Osteocyte (in vitro differentiated cells): ENCODE results near the gene MDFIC2. TPM values are rescaled to one million over a fixed set of nuclear protein-coding genes. Genes with fewer than 3 reads are reported as not detected.

Source experiments
- DNase-seq: peaks from one replicate; pipeline ENCODE4 v3.0.0; 2021; ENCODE audit warnings: mixed read lengths; ENCODE audit not compliant: unreplicated experiment; ENCODE audit errors: extremely low spot score
- H3K27ac Mint-ChIP-seq: one replicate; pipeline ENCODE4 v1.8.0; 2021; ENCODE audit warnings: mild to moderate bottlenecking, mixed read lengths; ENCODE audit not compliant: unreplicated experiment
- H3K27me3 Mint-ChIP-seq: one replicate; pipeline ENCODE4 v1.8.0; 2021; ENCODE audit warnings: mixed read lengths; ENCODE audit not compliant: unreplicated experiment
- H3K36me3 Mint-ChIP-seq: one replicate; pipeline ENCODE4 v1.8.0; 2021; ENCODE audit warnings: mixed read lengths; ENCODE audit not compliant: unreplicated experiment
- H3K4me1 Mint-ChIP-seq: one replicate; pipeline ENCODE4 v1.8.0; 2021; ENCODE audit warnings: mixed read lengths; ENCODE audit not compliant: unreplicated experiment
- H3K4me3 Mint-ChIP-seq: one replicate; pipeline ENCODE4 v1.8.0; 2021; ENCODE audit warnings: mild to moderate bottlenecking, moderate library complexity, mixed read lengths; ENCODE audit not compliant: unreplicated experiment
- H3K9me3 Mint-ChIP-seq: one replicate; pipeline ENCODE4 v1.8.0; 2021; ENCODE audit warnings: mixed read lengths; ENCODE audit not compliant: unreplicated experiment
- CTCF ChIP-seq: fragments of 200-600 bp; sonication (generic); IDR thresholded peaks from 2 replicates; pipeline ENCODE4 v1.5.0; 2021; ENCODE audit warnings: antibody characterized with exemption, mild to moderate bottlenecking, moderate library complexity
- long read RNA-seq: library from polyadenylated mRNA; unstranded; transcript quantifications from one replicate; pipeline ENCODE4 v2.0.0, GENCODE V29; 2021
- total RNA-seq: library from RNA; stranded (reverse); gene quantifications from 2 replicates; pipeline ENCODE4 v1.2.1, GENCODE V29; 2021

MDFIC2 gene
- total RNA-seq: not detected in 2 replicates
- long read RNA-seq: 0 reads

GRCh38 chr3:70312336-70312735 is at the start of gene MDFIC2:
TSS of gene MDFIC2 (minus strand) at chr3:70312638. CDS start at chr3:70311973, 665 bp downstream.
- Mint-ChIP-seq H3K27me3 (no peaks in the 10 kb centered on the region), H3K36me3 (no peaks in the 10 kb centered on the region), H3K9me3 (no peaks in the 10 kb centered on the region), H3K4me3 (no peak within 1 kb of the TSS), H3K27ac (no peak within 1 kb of the TSS), H3K4me1 (peaks cover 12% of the 10 kb centered on the region)
- TF ChIP-seq CTCF: no peak
- DNase-seq: no peak

- H3K27me3 Mint-ChIP-seq: peaks cover 4% of the 10 kb centered on the region
- H3K4me1 Mint-ChIP-seq: no peaks in the 10 kb centered on the region
- H3K27ac Mint-ChIP-seq: no peak overlapping the region
- no peak overlapping the region for H3K4me3 Mint-ChIP-seq
- H3K36me3 Mint-ChIP-seq: no peaks in the 10 kb centered on the region
- H3K9me3 Mint-ChIP-seq: peaks cover 16% of the 10 kb centered on the region
- TF ChIP-seq CTCF: no peak
- DNase-seq: no peak
Measured at GRCh38 chr3:70360979-70361760, 48.7 kb upstream of the MDFIC2 start.

GRCh38 chr3:70359711-70360110 is 47.3 kb upstream of the MDFIC2 start:
- Mint-ChIP-seq H3K36me3 (no peaks in the 10 kb centered on the region), H3K9me3 (peaks cover 12% of the 10 kb centered on the region), H3K4me3 (no peak overlapping the region), H3K27me3 (peaks cover 9% of the 10 kb centered on the region), H3K4me1 (no peaks in the 10 kb centered on the region), H3K27ac (no peak overlapping the region)
- no peak for TF ChIP-seq CTCF
- no peak for DNase-seq

- peaks cover 12% of the 10 kb centered on the region for H3K27me3 Mint-ChIP-seq
- H3K36me3 Mint-ChIP-seq: no peaks in the 10 kb centered on the region
- H3K9me3 Mint-ChIP-seq: peaks cover 6% of the 10 kb centered on the region
- no peak for DNase-seq
- no peak overlapping the region for H3K27ac Mint-ChIP-seq
- no peaks in the 10 kb centered on the region for H3K4me1 Mint-ChIP-seq
- H3K4me3 Mint-ChIP-seq: no peak overlapping the region
- peak; percentile 74 for TF ChIP-seq CTCF
Measured at GRCh38 chr3:70358978-70359580, 46.6 kb upstream of the MDFIC2 start.

GRCh38 chr3:70352215-70352614 is 39.8 kb upstream of the MDFIC2 start:
- H3K9me3 Mint-ChIP-seq: peaks cover 9% of the 10 kb centered on the region
- H3K36me3 Mint-ChIP-seq: no peaks in the 10 kb centered on the region
- TF ChIP-seq CTCF: no peak
- peaks cover 19% of the 10 kb centered on the region for H3K27me3 Mint-ChIP-seq
- no peak overlapping the region for H3K4me3 Mint-ChIP-seq
- H3K4me1 Mint-ChIP-seq: no peaks in the 10 kb centered on the region
- DNase-seq: no peak
- H3K27ac Mint-ChIP-seq: no peak overlapping the region
